NCI-H69 (cell line): ENCODE data around the gene PREX1.

ENCODE experiments used
- DNase-seq: peaks from one replicate; lab custom pipeline; 2025; lab: John Stamatoyannopoulos, UW

Gene PREX1

GRCh38 chr20:48718786-48719578 is 108.8 kb downstream of the PREX1 start:
- no peak for DNase-seq

DNA sequence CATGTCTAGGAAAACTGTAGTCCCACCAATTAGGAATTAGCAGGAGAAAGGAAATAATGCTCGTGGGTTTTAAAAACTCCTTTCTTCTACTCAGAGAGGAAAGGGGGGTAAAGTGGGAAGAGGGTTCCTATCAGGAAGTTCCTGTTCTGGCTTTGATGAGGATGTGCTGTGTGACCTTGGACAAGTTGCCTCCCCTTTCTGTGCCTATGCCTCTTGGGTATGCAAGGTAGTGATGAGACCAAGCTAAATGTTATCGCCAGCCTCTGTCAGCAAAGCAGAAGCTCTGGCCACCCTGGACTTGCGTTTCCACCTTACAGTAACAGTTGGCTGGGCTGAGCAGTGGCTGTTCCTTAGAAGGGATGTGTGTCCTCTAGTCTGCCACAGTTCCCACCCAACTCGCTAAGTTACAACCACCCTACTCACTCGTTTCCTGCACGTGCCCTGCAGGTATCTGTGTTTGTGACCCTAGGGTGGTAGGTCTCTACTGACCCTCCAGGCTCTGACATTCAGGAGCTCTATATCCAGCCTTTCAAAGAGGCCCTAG is 110.0 kb downstream of the PREX1 start:
- no peak for DNase-seq

DNA sequence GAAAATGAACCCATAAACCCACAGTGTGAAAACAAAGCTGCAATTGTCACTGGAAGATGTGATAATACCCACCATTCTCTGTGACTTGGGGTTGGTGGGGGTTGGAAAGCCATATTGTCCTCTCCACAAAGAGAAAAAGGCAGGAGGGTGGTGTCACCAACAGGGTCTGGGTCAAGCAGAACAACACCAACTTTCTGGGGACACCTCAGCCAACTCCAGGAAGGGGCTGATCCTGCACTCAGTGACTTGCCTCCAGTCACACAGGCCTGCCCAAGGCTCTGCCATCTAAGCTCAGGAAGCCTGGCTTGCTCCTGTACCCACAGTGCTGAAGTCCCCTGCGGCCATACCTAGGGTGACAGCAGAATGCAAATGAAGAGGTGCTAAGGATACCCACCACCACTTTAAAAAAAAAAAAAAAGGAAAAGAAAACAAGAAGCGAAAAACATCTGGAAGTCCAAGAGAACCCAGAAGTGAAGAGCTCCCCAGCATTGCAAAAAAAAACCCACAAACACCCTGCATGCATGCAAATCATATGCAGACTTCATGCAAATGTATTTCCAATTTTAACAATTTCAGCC is 110.6 kb downstream of the PREX1 start:
- no peak for DNase-seq

- no peak for DNase-seq
These were observed 111.3 kb downstream of the PREX1 start for GRCh38 chr20:48716541-48716940.

GRCh38 chr20:48716086-48716485 is 111.7 kb downstream of the PREX1 start:
- DNase-seq = no peak

- DNase-seq = no peak
These were observed 113.0 kb downstream of the PREX1 start for GRCh38 chr20:48714764-48715163.

DNA sequence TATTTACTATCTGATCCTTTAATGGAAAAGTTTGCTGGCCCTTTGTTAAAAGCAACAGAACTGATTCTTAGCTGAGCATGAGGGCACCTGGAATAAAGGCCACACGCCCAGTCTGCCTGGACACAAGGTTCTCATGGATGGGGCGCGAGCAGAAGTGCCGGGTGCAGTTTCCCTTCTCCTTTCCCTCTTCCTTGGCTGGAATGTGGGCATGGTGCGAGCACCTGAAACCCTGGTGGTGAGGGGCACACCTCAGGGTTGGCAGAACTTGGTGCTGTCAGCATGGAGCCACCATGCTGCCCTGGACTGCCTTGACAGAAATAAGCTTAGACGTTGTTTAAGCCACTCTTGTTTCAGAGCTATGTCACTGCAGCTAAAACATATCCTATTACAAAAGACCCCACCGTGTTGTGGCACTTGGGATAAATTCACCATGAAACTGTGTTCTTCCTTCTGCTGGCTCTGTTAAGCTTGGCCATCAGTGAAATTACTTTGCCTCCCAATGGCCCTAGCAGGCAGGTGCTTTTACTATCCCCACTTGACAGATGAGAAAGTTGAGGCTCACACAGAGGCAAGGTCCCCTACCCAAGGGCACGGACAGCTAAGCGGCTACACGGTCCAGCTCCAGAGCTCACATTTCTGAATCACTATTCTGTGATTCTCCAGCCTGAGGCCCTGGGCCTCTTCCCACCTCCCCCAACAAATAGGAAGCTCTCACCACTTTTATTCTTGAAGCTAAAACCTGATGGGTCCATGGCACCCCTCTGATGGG is 115.9 kb downstream of the PREX1 start:
- no peak for DNase-seq

- no peak for DNase-seq
These were observed 116.8 kb downstream of the PREX1 start for GRCh38 chr20:48711044-48711428.

- no peak for DNase-seq
These were observed 117.3 kb downstream of the PREX1 start for GRCh38 chr20:48710341-48711043.

GRCh38 chr20:48709744-48710143 is 118.1 kb downstream of the PREX1 start:
- DNase-seq = no peak

- DNase-seq = no peak
These were observed 118.6 kb downstream of the PREX1 start for GRCh38 chr20:48709058-48709691.

DNA sequence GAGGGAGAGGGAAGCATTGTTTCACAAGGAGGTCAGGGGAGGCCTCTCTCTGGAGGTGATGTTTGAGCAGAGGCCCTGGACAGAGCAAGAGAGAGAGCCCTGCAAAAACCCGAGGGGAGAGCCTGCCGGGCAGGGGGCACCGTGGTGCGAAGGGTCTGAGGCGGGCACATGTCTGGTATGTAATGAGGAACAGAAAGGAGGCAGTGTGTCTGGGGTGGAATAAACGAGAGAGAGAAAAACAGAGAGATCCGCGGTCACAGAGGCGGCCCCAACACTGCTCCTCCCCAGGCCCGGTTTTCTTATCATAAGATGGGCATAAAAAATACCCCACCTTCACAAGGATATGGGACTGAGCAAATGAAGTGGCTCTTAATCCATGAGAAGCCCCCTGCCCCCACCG is 119.2 kb downstream of the PREX1 start:
- no peak for DNase-seq

- DNase-seq = no peak
These were observed 119.7 kb downstream of the PREX1 start for GRCh38 chr20:48708116-48708515.

DNA sequence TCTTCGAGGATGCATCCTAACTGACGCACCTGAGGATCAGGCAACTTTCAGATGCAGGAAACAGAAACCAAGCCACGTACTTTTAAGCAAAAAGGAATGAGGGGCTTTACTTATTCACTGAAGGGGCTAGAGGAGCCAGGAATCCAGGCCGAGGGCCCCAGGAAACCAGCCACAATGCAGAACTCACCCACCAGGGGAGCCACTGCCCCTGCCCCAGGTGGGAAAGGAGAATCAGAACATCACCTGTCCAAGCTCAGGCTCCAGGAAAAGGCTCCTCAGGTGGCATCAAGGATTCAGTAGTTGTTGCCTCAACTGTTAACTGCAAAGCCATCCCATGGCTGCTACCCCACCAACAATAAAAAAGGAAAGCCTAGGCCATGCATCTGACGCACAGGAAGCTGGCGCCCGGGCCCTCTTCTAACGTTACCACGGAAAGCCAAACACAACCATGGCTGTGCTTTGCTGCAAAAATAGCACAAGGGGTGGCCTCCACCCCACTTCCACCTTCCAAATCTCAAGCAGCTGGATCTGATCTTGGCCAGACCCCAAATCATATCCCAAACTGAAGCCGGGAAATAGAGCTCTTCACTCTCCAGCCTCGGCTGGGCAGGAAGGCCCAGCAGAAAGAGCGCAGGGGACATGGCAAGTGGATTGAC is 121.0 kb downstream of the PREX1 start:
- DNase-seq = no peak

DNA sequence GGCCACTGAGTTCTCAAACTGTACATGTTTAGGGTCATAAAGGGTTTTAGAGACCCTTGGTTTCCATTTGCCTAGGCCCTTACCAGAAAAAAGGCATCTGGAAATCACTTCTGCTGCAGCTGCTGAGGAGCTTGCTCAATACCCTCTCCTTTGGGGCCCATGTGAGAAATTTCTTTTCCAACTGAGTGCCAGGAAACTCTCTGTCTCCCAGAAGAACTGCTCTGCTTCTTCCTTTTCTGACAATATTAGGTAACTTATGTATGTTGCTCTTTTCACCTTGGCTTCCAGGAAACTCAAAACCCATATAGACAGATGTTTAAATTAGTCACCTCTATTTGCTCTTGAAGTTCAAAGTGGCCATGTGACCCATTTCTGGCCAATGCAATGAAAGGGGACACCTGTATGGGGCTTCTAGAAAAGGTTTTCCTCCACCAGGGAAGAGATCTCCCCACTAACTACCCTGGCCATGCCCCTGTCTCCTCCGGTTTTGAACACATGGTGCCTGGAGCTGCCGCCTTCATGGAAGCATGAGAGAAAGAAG is 121.6 kb downstream of the PREX1 start:
- no peak for DNase-seq

DNA sequence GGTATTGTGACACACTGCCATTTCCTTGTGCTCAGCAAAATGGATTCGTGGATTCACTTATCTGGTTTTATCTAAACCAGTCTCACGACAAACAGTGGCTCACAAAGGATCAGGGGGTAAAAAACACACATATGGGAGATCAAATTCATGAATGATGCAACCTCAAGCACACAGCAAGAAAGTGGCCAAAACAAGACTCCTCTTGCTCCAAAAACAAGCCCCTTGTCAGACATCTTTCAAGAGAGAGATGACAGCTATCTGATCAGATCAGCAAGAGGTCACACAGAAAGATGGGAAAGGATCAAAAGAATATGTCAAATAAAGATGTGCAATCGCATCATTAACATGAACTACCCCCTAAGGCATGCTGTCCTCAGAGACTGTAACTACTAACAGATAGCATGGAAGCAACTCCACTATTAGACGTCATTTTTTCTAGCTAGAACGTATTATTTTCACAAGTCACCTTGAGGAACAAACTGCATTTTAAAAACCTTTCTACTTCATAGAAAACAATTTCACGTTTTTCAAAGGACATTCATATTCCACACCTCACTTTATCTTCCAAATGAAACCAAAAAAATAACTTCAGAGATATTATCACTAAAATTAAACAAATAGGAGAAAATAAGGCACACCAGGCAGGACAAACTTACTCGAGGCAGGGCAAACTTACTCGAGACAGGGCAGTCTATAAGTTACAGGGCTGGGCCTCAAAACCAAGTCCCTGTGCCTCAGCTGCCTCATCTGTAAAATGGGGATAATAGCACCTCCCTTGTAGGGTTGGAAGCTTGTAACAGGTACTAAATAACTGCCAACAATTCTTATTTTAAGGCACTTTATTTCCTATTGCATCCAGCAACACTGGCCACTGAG is 122.3 kb downstream of the PREX1 start:
- no peak for DNase-seq

- no peak for DNase-seq
These were observed 123.0 kb downstream of the PREX1 start for GRCh38 chr20:48704761-48705160.

DNA sequence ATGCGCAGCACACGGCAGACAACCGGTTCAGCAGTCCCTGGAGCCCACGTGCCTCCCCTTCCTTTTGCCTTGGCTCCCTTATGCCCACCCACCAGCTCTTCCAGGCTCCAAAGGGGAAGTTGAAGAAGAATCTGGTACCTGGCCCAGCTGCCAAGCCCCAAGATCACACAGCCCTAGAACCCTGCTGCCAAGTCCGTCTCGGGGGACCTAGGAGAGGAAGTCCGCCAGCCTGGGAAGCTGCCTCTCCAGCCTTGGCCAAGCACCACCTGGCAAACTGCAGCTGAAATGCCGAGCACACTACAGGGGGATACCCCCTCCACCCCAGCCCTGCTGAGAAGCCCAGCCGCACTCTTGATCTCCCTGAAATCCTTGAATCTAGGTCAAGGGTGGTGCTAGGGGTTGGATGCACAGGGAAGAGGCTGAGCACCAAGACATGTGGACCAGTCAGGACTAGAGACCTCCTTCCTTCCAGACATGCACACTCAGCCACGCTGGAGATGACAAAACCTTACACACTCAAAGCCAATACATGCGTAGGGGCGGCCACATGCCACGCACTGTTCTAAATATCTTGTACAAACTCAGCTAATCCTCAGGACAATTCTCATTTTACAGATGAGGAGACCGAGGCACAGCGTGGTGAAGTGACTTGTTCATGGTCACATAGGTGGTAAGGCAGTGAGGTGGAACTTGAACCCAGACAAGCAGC is 124.1 kb downstream of the PREX1 start:
- DNase-seq = no peak

DNA sequence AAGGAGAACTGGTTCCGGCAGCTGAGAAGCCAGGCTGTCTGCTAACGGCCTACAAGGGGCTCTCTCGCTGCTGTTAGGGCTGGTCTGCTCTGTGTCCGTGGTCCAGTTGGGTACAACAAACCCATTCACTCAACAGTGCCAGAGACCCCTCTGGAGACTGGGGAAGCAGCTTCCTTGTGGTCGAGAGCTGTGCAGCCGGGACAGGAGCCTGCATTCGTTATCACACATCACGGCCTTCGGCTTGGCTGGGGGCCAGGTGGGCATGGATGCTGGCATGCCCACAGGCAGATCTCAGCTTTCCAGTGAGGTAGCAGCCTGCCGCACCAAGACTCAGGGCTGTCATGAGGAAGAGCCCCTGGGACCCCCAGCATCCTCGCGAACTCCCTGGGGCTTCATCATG is 124.7 kb downstream of the PREX1 start:
- DNase-seq = peak; percentile 13
